GM12864 (cell line): ENCODE results near the gene HPDL.
A peak's percentile ranks its signal among the peaks of the same experiment; 100 is the strongest.

Source experiments
- DNase-seq: peaks from one replicate; pipeline ENCODE4 v3.0.0-alpha.2; 2011; ENCODE audit warnings: low read depth
- H3K4me3 ChIP-seq: 2 replicates; pipeline ENCODE4 v1.5.1; 2011; ENCODE audit warnings: mild to moderate bottlenecking, low read depth, low read length, control low read depth
- CTCF ChIP-seq: IDR thresholded peaks from 2 replicates; pipeline ENCODE4 v1.5.1; 2011; ENCODE audit warnings: low read depth, mild to moderate bottlenecking, moderate library complexity, low read length, control low read depth, inconsistent platforms; ENCODE audit errors: missing control alignments

The HPDL gene

GRCh38 chr1:45299296-45299695 is 27.4 kb upstream of the HPDL start:
- DNase-seq, result no peak
- no peak overlapping the region for H3K4me3 ChIP-seq
- TF ChIP-seq CTCF, result no peak

- TF ChIP-seq CTCF, result peak; percentile 70
- H3K4me3 ChIP-seq, result no peak overlapping the region
- DNase-seq, result peak; percentile 57
Observed at GRCh38 chr1:45299981-45300668, 26.6 kb upstream of the HPDL start.

GRCh38 chr1:45300669-45300997 is 26.1 kb upstream of the HPDL start:
- no peak for DNase-seq
- TF ChIP-seq CTCF, result no peak
- no peak overlapping the region for H3K4me3 ChIP-seq

GRCh38 chr1:45302505-45303150 is 24.1 kb upstream of the HPDL start:
- no peak for TF ChIP-seq CTCF
- H3K4me3 ChIP-seq, result peak overlapping the region; percentile 64
- DNase-seq, result no peak

GRCh38 chr1:45303520-45304310 is 23.0 kb upstream of the HPDL start:
- peak overlapping the region; percentile 66 for H3K4me3 ChIP-seq
- peak; percentile 82 for DNase-seq
- TF ChIP-seq CTCF, result peak; percentile 72

- no peak for TF ChIP-seq CTCF
- no peak for DNase-seq
- H3K4me3 ChIP-seq, result peak overlapping the region; percentile 66
Observed at GRCh38 chr1:45304311-45305081, 22.2 kb upstream of the HPDL start.
